ENCODE results near the gene MAP3K12. TPM values are rescaled to one million over a fixed set of nuclear protein-coding genes. Genes with fewer than 3 reads are reported as not detected.
A peak's percentile ranks its signal among the peaks of the same experiment; 100 is the strongest.

MAP3K12 gene
- total and polyA plus RNA-seq, 2 of the 13 experiments (the other 11 are each of a cell fraction or from before 2014, with no cell fraction given) = 0.20 to 1.1 TPM

GRCh38 chr12:53500776-53501614, 1.7 kb upstream of the MAP3K12 start, which contains the start of gene TARBP2 (continued):
- TF ChIP-seq BCL3 (CRISPR knock-in tag; IDR thresholded peaks at IDR 0.05) (peak; percentile 83), SP2 (CRISPR knock-in tag; IDR thresholded peaks at IDR 0.05) (peak; percentile 83), ARID5B (CRISPR knock-in tag; IDR thresholded peaks at IDR 0.05) (peak; percentile 37; the same call in 1 of the 2 replicates), FIP1L1 (IDR thresholded peaks at IDR 0.05; ENCODE audit: borderline replicate concordance, insufficient read depth, low read depth, low read length) (no peak), FOSL1 (CRISPR knock-in tag; IDR thresholded peaks at IDR 0.05; ENCODE audit: borderline replicate concordance) (no peak), AGO1 (IDR thresholded peaks at IDR 0.05; ENCODE audit: low read depth, low read length, poor library complexity, severe bottlenecking) (peak; percentile 68), ZNF878 (CRISPR knock-in tag; IDR thresholded peaks at IDR 0.05) (0 out of 2 replicates have a peak, but pooled peaks have one; percentile 38), ZNF225 (CRISPR knock-in tag; IDR thresholded peaks at IDR 0.05) (peak; percentile 52; the same call in 1 of the 2 replicates), TRIM22 (IDR thresholded peaks at IDR 0.05) (no peak), EEA1 (CRISPR knock-in tag; IDR thresholded peaks at IDR 0.05; ENCODE audit: borderline replicate concordance) (0 out of 2 replicates have a peak, but pooled peaks have one; percentile 63), GPN1 (CRISPR knock-in tag; IDR thresholded peaks at IDR 0.05; ENCODE audit: borderline replicate concordance) (no peak), ZNF550 (CRISPR knock-in tag; IDR thresholded peaks at IDR 0.05; ENCODE audit: borderline replicate concordance) (no peak), HOMEZ (CRISPR knock-in tag; IDR thresholded peaks at IDR 0.05; ENCODE audit: low read depth) (no peak), ZNF678 (CRISPR knock-in tag; IDR thresholded peaks at IDR 0.05) (no peak)
- TF ChIP-seq, protein P1, sequence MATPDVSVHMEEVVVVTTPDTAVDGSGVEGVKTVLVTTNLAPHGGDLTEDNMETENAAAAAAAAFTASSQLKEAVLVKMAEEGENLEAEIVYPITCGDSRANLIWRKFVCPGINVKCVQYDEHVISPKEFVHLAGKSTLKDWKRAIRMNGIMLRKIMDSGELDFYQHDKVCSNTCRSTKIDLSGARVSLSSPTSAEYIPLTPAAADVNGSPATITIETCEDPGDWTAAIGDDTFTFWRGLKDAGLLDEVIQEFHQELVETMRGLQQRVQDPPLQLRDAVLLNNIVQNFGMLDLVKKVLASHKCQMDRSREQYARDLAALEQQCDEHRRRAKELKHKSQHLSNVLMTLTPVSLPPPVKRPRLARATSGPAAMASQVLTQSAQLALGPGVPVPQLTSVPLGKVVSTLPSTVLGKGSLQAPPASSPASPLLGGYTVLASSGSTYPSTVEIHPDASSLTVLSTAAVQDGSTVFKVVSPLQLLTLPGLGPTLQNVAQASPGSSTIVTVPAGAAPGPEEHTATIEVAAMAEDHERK (CRISPR knock-in tag; IDR thresholded peaks at IDR 0.05; ENCODE audit: low read depth) = peak; percentile 47; the same call in 1 of the 2 replicates

All from HepG2 (cell line).